Superior temporal gyrus (tissue), 1 donor: ENCODE measurements around the gene NRF1.
A peak's percentile ranks its signal among the peaks of the same experiment; 100 is the strongest.
"Not testable (repeated sequence)": the region's sequence is repeated elsewhere in the genome, so short reads cannot be mapped to it uniquely, and the experiment has no call there.

Experiments used
- DNase-seq: peaks from one replicate; pipeline ENCODE4 v3.0.0-alpha.2; 2016; ENCODE audit errors: extremely low spot score

Gene NRF1

DNA sequence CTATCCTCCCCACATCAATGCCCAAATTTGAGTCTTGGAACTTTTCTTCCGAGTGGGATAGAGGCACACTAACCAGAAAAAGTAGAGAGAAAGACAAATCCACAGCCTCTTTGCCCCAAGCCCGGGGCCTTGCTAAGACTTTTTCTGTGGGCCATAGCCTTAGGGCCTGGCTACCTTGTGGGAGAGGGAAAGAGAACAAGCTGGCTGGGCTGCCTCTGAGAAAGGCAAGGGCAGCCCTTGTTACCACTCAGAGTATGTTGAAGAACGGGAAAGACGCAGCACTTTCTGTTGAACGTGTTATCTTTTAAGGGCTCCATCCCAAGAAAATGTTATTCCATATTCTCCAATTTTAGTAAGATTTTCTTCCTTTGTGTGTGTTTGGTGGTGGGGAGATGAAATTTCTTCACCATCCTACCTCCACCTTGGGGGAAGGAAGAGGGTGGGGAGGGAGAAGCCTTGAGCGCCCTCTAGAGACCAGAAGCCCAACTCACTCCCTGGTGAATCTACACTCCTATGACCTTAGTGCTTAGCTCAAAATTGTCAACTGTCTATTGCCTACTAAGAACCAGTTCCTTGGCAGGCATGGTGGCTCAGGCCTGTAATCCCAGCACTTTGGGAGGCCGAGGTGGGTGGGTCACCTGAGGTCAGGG is 3.9 kb upstream of the NRF1 start:
- DNase-seq: no peak

DNA sequence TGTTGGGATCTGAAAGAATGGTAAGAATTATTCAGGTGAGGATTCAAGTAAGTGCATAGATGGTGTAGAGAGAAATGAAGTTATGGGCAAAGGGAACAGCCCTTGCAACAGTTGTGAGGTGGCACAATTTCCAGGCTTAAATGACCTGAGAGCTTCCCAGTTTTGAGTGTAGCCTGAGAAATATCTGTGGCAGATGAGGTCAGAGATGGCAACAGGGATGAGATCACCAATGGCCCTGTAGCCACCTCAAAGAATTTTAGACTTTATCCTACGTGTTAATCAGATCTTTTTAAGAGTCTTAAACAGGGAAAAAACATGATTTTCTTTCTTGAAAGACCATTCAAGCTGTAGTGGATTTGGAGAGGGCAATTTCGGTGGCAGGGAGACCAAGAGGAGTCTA is 1.9 kb upstream of the NRF1 start:
- no peak for DNase-seq

DNA sequence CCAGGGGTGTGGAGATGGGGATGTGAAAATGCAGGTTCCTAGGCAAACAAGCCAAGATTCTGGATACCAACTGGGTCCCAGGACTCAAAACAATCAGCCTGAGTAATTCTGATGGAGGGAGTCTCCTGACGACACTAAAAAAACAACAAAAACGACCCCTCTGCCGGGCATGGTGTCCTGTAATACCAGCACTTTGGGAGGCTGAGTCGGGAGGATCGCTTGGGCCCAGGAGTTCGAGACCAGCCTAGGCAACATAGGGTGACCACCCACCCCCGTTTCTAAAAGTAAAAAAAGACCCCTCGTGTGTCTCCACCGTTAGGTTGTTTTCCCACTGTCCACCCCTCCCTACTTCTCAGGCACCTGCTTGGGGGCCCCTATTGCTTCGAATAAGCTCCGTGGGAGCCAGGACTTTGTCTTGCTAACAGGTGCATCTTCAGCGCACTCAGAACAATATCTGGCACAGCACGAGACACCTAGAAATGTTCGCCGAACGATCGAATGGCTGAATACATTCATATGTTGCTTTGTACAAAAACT is 743 bp upstream of the NRF1 start:
- DNase-seq: no peak

DNA sequence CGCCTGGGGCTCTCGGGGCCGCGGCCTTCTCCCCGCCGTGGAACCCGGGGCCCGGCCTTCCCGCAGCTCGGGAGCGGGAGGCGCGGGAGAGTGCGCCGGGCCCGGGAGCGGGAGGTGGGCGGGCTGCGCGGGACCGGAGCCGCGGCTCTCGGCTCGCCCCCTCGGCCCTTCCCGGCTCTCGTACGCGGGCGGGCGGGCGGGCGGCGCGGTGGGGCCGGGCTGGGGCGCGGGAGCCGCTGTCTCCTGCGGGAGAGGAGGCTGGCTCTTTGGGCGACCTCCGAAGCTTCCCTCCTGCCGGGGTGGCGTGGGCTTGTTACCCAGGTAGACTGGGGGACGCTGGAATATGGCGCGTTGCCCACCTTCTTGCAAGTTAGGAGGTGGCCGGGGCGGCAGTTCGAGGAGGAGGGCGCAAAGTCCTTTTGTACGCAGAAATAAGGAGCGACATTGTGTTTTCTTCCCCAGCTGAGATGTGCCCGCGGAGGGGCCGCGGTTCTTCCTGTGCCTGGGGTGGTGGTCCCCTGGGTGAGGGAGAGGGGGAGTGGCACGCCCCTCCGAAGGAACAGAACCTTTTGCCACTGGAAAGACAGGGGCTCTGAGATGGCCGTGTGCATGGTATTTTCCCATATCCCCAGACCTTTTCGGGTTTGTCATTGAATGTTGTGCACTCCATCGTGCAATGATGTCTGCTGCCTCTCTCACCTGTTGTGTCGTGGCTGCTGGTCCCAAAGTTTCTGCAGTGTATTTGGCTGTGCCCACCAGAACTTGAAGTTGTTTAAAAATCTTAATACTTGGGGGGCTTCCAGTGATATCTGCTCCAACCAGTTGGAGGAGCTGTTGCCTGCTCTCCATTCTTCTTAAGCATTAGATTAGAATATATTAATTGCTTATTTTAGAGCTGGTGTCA is 844 bp downstream of the NRF1 start:
- DNase-seq: peak; percentile 67

DNA sequence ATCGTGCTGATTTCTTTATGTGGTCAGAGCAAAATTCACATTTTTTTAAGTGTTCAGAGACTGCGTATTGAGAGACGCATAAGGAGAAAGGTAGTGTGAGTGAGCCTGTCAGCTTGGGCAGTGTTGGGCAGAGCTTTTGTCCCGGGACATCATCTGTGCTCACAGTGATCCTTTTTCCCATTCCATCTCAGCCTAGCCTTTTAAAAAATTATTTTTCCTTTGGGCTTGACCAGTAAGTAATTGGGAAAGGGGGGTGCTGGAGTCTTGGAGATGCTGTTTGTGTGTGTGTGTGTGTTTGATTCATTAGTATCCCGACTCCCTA is 1.5 kb downstream of the NRF1 start:
- no peak for DNase-seq

DNA sequence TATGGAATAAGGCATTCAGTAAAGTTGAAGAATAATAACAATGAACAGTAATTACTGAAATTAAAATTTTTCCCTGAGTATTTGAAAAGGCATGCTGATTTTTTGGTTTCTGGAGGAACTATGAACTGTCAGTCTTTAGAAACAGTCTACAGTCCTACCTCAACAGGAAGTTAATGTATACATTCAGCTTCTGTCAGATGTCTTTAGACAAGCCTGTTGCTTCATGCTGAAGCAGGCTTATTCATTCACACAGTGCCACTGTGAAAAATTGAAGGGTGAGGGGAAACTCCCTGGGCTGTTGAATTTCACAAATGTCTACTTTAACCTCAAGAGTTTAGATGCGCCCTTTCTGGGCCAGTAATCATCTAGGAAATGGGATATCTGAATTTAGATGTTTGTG is 3.5 kb downstream of the NRF1 start:
- DNase-seq: no peak

DNA sequence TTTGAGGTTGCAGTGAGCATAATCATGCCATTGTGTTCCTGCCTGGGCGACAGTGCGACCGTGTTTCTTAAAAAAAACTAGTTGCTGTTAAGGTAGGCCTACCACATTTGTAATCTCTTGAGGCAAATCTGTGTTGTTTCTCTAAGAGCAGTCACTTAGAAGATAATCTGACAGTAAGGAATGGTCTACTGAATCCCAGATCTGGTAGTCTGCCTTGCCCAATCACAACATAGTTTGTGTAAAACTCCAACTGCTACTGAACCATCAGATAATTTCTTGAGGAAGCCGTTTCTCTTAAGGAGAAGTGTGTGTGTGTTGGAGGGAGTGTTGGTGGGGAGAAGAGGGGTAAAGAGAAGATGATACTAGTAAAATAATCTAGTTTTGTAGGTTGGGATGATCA is 5.0 kb downstream of the NRF1 start:
- DNase-seq: no peak

DNA sequence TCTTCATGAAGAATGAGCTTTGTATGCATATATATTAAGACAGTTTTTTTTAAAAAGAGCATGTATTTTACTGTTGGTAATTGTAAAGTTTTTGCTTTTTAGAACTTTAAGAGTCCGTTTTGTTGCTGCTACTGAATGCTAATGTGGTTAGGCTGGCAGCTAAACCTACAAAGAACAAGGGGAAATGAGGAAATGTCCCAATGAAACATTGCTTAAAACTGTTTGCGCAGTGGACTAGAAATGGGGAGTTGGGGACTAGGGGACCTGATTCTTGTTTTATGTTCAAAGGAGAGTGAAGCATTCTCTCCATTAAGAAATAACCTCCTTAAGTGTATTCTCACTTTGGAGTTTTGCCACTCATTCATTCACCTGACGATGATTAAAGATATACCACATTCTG is 5.7 kb downstream of the NRF1 start:
- no peak for DNase-seq

DNA sequence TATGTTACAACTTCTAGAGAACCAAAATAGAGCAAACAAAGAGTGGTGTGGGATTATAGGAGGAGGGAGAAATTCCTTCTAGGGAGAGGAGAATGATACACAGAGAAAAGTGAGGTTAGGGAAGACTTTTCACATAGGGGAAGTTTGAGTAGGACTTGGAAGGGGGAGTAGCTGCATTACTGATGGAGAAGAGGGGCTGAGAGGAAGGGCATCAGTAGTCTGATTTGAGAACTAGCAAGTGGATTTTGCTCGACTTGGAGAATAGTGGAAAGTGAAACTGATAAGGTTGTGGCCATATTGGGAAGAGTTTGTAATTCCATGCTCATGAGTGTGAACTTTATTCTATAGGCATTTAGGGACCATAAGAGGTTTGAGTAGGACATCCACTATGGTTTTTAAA is 6.1 kb downstream of the NRF1 start:
- DNase-seq: no peak

DNA sequence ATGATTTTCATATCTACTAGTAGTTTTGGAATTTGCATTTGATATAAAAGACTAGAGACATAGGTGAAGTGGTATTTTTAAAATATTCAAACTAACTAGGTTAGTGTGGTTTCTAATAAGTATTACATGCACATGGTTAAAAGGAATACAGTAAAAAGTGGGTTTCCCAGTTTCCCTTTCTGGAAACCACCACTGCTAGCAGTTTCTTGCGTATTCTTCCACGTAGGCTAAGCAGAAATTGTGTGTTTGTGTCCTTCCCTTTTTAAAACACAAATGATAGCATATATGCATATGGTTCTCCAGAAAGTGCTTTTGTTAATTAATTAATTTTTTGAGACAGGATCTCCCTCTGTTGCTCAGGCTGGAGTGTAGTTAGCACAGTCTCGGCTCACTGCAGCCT is 15.4 kb downstream of the NRF1 start:
- DNase-seq: no peak

DNA sequence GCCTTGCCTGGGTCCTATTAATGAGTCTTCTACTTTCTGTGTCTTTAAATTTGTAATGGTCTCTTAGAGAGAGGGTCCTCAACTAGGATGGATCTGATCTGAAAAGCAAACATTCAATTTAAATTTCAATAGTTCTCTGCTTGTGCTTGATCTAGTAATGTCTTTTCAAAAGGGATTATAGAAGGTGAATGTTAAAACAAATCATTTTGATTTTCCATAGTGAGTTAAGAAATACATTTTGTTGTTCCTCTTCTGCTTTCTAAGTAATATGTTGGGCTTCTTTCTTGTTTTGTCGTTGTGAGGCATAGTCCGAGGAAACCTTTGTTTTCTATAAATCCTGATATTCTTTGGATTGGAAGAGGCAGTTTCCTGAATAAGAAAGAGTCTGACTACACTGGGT is 18.8 kb downstream of the NRF1 start:
- no peak for DNase-seq

DNA sequence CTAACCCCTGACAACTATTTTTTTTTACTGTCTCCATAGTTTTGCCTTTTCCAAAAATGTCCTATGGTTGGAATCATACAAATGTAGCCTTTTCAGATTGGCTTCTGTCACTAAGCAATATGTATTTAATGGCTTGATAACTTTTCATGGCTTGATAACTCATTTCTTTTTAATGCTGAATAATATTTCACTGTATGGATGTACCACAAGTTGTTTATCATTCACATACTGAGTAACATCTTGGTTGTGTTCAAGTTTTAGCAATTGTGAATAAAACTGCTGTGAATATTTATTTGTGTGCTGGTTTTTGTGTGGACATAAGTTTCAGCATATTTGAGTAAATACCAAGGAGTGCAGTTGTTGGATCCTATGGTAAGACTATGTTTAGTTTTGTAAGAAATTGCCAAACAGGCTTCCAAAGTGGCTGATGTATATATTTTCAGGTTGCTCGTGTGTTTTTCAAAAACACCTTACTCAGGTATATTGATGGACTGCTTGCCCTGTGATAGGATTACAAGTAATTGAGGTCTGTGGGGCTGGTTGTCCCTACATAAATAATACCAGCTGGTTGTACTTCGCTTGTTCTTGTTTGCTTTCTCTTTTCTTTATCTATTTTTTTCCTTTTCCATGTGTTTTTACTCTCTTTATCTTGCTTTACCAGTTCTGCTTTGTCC is 23.0 kb downstream of the NRF1 start:
- DNase-seq: no peak

DNA sequence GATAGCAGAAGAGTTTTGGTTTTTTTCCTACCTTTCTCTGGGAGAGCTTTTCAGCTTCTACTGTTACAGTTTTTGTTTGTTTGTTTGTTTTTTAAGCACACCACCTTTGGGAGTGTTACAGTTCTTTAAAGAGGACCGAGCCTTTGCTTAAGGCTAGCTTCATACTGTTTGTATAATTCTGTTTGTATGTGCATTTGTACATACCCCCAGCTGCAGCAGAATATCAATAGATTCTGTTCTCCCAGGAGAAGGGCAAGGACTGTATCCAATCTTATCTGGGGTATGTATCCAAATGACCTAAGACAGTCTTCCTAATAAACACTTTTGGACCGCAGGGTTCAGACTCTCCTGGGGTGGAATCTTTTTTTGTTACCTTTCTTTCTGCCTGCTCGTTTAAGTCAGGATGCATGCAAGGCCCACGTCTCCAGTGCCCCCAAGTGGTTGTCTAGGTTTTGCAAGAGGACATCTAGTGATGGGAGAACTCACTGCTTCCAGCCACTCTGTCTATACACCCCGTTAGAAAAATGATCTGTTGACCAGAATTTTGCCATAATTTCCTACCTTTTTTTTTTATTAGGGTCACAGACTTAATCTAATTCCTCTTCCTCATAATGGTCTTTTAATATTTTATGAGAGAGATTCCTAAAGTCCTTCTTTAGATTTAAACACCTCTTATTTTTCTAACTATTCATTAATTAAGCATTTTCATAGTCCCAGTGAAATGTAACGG is 23.9 kb downstream of the NRF1 start:
- peak; percentile 83 for DNase-seq

DNA sequence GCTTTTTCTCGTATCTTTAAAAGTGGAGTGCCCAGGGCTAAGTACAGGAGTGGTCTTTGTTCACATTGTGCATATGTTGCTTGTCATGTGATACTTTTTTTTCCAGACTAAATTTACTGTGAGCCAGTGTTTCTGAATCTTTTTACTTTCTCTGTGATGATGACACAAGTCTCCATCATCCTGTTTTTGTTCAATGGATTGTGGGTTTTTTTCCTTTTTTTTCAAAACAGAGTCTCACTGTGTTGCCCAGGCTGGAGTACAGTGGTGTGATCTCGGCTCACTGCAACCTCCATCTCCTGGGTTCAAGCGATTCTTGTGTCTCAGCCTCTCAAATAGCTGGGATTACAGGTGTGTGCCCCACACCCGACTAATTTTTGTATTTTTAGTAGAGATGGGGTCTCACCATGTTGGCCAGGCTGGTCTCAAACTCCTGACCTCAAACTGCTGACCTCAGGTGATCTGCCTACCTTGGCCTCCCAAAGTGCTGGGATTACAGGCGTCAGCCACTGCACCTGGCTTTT is 24.6 kb downstream of the NRF1 start:
- not testable (repeated sequence) for DNase-seq

DNA sequence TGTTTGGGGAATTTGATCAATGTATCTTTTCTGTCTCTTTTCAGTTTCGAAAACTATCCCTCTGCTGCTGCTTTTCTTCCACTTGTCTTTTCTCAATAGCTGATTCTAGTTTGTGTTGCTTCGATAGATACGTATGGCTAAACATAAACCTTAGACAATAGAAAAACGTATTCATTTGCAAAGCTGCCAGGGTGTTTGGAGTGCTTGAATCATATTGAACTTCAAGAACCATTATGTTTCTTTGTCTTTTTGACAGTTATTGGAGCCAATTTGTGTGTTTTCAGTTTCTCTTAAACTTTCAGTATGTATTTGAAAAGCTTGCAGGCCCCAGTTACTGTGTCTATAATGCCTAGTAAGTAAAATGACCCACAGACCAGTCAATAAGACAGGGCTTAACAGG is 25.1 kb downstream of the NRF1 start:
- no peak for DNase-seq

DNA sequence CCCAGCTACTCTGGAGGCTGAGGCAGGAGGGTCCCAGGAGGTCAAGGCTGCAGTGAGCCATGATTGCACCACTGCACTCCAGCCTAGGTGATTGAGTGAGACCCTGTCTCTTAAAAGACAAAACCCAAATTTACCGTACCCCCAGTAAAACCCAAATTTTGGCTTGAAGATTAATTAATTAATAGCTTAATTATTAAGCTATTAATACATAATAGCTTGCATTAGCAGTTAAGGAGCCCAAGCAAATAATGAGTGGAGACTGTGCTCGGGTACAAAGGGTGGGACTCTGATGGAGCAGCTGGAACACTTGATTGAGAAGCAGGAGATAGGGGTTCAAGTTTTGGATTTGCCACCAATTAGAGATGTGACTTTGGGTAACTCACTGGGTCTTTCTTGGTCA is 28.9 kb downstream of the NRF1 start:
- no peak for DNase-seq

DNA sequence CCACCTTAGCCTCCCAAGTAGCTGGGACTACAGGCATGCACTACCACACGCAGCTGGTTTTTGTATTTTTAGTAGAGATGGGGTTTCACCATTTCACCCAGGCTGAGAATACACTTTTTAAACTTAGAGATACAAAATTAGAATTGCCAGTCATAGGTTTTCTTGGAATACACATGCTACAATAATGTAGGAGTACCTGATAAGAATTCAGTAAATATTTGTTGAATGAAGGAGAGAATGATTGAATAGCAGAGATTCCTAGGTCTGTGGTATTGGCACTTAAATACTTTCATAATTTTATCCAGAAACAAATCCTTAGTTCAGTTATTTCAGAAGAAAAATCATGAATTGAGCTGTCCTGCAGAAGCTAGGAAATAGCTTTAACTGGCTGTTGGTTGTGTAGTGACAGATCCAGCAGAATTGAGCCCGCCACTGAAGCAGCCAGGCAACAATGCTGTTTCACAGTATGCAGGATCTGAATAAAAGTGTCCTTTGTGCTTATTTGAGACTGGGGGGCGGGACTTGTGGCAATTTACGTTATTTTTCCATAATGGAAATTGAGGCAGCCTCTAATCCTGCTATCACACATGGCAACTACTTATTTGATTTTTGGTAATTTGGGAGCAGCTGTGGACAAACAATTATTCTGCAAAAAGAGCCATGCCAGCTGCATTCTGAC is 31.5 kb downstream of the NRF1 start:
- DNase-seq: peak; percentile 64

DNA sequence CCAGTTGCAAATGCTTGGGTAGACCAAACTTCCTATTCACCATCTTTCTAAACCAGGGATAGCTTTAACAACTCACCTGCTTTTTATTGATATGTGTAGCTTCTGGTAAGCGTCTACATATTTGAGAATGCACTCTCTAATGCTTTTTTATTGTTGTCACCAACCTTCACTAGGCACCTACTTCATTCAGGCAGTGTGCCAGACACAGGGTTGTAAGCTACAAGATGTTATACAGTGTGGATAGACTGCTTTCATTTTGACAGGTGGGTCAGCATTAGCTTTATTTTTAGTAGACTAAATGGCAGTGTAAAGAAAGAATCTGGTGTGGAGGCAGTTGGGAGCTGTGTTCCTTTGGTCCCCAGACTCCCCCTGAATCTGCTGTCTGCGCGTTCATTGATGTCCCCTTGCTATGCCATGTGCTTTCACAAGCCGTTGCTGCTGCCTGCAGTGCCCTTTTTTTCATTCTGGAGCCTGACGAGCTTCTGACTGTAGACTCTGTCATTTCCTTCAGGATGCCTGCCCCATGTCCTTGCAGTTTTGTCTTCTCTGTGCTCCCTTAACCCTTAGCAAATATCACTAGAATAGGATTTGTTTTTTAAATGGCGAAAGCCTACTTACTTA is 32.1 kb downstream of the NRF1 start:
- no peak for DNase-seq

DNA sequence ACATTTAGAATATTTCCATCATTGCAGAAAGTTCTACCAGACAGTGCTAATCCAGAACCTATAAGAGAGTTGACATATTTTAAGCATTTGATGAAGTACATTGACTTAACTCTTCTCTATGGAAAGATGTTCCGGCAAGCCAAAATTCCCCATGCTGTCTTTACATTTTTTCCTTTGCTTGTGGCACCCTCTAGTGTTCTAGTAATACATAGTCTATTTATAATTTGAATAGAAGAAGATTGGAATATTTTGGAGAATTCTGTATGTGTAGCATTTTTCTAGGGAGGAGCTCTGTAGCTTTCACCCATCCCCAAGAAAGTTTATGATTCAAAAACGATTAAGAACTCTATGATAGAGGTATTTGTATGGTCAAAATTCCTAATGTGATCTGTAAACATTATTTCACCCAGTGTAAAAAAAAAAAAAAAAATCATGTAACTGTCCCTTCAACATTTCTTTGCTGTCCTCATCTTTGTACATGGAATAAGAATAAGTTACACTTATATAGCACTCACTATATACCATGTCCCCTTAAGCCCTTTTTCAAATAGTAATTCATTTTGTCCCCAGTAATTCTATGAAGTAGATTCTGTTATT is 33.2 kb downstream of the NRF1 start:
- peak; percentile 86 for DNase-seq

DNA sequence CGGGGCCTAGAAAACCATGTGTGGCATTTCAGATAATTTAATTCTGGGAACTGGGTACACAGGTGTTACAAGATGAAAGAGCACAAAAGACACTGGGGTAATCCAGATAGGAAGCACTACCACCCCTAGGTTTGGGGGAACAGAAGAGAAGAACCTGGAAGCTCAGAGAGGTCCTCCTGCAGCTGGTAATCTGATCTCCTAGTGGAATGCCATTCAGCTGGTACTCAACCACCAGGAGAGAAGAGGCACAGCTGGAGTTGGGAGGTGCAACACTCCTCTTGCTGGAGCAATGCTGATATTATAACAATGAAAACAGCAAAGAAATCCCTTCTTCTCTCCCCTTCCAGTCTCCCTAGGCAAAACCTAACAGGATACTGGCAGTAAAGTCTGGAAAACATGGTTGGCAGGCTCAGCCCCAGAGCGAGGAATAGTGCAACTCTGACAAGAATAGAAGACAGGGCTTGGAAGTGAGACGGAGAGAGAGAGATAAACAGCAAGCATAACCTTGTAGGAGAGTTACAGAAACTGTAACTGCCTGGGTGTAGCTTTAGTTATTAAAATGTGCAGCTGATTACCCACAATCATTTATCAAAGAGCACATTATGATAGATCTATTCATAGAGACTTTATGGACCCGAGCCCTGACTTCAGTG is 35.0 kb downstream of the NRF1 start:
- no peak for DNase-seq
